ENCODE data around the gene SEL1L. TPM values are rescaled to one million over a fixed set of nuclear protein-coding genes. Genes with fewer than 3 reads are reported as not detected.
"Not testable (repeated sequence)": the region's sequence is repeated elsewhere in the genome, so short reads cannot be mapped to it uniquely, and the experiment has no call there.

SEL1L gene
- total RNA-seq, 1 experiment from 2014 or later, result 41.4 TPM

- TF ChIP-seq ZBTB33 (IDR thresholded peaks at IDR 0.05; ENCODE audit: extremely low read depth, insufficient replicate concordance, low read length) (no peak), CTCF (IDR thresholded peaks at IDR 0.05 in 2 of 3, conservative IDR thresholded peaks at IDR 0.05 in 1 of 3; ENCODE audit: borderline replicate concordance in 1 of 3, insufficient read depth in 1 of 3, low read depth in 2 of 3, low read length in 2 of 3) (no peak), SIN3A (IDR thresholded peaks at IDR 0.05; ENCODE audit: low read depth) (no peak), ZNF274 (IDR thresholded peaks at IDR 0.05; ENCODE audit: low read depth, low read length) (no peak)
- TF ChIP-seq, protein P1, sequence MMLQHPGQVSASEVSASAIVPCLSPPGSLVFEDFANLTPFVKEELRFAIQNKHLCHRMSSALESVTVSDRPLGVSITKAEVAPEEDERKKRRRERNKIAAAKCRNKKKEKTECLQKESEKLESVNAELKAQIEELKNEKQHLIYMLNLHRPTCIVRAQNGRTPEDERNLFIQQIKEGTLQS (IDR thresholded peaks at IDR 0.05), result no peak
Measured at GRCh38 chr14:81517798-81518398, 15.8 kb downstream of the SEL1L start (continued).

GRCh38 chr14:81516986-81517797 lies 16.5 kb downstream of the SEL1L start:
- no TSS peak for BruUV-seq (replicated peaks)
- no peak overlapping the region for H3K9ac ChIP-seq (ENCODE audit: low read length)
- H3K27ac ChIP-seq (ENCODE audit: low read depth, low read length), result no peak overlapping the region
- DNase-seq (ENCODE audit: low read depth, low spot score) (no peak), ATAC-seq (no peak)
- H3K4me2 ChIP-seq (ENCODE audit: low read length), result no peak overlapping the region
- H3K4me3 ChIP-seq (replicated peaks in 1 of 2; ENCODE audit: low read depth in 1 of 2, low read length in 2 of 2), result no peak overlapping the region
- CTCF ChIA-PET, result no interaction called here
- intact Hi-C loops (cut with micrococcal nuclease), result no loop called here
- H3K27me3 ChIP-seq (ENCODE audit: insufficient read depth, low read length), result no peaks in the 10 kb centered on the region
- 0 out of 4 replicates have a peak, but pooled peaks cover 0 to 5% of the 10 kb centered on the region in 2 experiments for H3K36me3 ChIP-seq (ENCODE audit: control insufficient read depth in 1 of 2, insufficient read depth in 2 of 2, low read length in 2 of 2)
- RAD21 ChIA-PET (ENCODE audit: low non-redundant PET in 1 of 2, low total read pairs in 2 of 2, uncharacterized antibody in 2 of 2, unreplicated experiment in 2 of 2), result no interaction called here
- no peak overlapping the region for H2AFZ ChIP-seq (ENCODE audit: low read depth, low read length, poor library complexity, severe bottlenecking)
- no peaks in the 10 kb centered on the region for H3K4me1 ChIP-seq (ENCODE audit: control insufficient read depth in 1 of 2, insufficient read depth in 2 of 2, low read length in 2 of 2)
- TF ChIP-seq POLR2AphosphoS5 (IDR thresholded peaks at IDR 0.05; ENCODE audit: low read depth, low read length), result no peak
- no peak for TF ChIP-seq EZH2 (IDR thresholded peaks at IDR 0.05)
- no peak for TF ChIP-seq FOSL1 (IDR thresholded peaks at IDR 0.05; ENCODE audit: low read depth)
- no peak for TF ChIP-seq SRF (IDR thresholded peaks at IDR 0.05; ENCODE audit: low read depth)
- TF ChIP-seq CEBPB (IDR thresholded peaks at IDR 0.05; ENCODE audit: low read depth), result no peak
- TF ChIP-seq MAX (IDR thresholded peaks at IDR 0.05), result no peak
- no peaks in the 10 kb centered on the region for H3K79me2 ChIP-seq (ENCODE audit: insufficient read depth, low read length)
- POLR2A ChIA-PET, result interaction anchor here (1.2 kb wide), 1 partner anchor 14 kb away, joined by 3 read pairs; no protein-coding TSS in a partner anchor
- no peaks in the 10 kb centered on the region for H3K9me3 ChIP-seq (ENCODE audit: control insufficient read depth in 1 of 2, insufficient read depth in 1 of 2, low read depth in 1 of 2, low read length in 2 of 2)
- H3K9me2 ChIP-seq (ENCODE audit: insufficient read depth), result no peaks in the 10 kb centered on the region
- H4K20me1 ChIP-seq (ENCODE audit: insufficient read depth), result no peaks in the 10 kb centered on the region

- H3K4me2 ChIP-seq (ENCODE audit: low read length); BruUV-seq (replicated peaks); H3K27me3 ChIP-seq (ENCODE audit: insufficient read depth, low read length); POLR2A ChIA-PET; ATAC-seq; H3K4me3 ChIP-seq (replicated peaks in 1 of 2; ENCODE audit: low read depth in 1 of 2, low read length in 2 of 2); intact Hi-C loops (cut with micrococcal nuclease); H3K9ac ChIP-seq (ENCODE audit: low read length); H3K4me1 ChIP-seq (ENCODE audit: control insufficient read depth in 1 of 2, insufficient read depth in 2 of 2, low read length in 2 of 2); DNase-seq (ENCODE audit: low read depth, low spot score); H3K27ac ChIP-seq (ENCODE audit: low read depth, low read length); H3K36me3 ChIP-seq (ENCODE audit: control insufficient read depth in 1 of 2, insufficient read depth in 2 of 2, low read length in 2 of 2); CTCF ChIA-PET; H2AFZ ChIP-seq (ENCODE audit: low read depth, low read length, poor library complexity, severe bottlenecking); H4K20me1 ChIP-seq (ENCODE audit: insufficient read depth); H3K9me2 ChIP-seq (ENCODE audit: insufficient read depth); RAD21 ChIA-PET (ENCODE audit: low non-redundant PET in 1 of 2, low total read pairs in 2 of 2, uncharacterized antibody in 2 of 2, unreplicated experiment in 2 of 2); H3K79me2 ChIP-seq (ENCODE audit: insufficient read depth, low read length); H3K9me3 ChIP-seq (ENCODE audit: control insufficient read depth in 1 of 2, insufficient read depth in 1 of 2, low read depth in 1 of 2, low read length in 2 of 2): not testable (repeated sequence)
Measured at GRCh38 chr14:81515927-81516326, 17.7 kb downstream of the SEL1L start.
